Ishikawa (cell line): ENCODE measurements around the gene PDE8A.

Experiments used
- CEBPB ChIP-seq: IDR thresholded peaks from 2 replicates; pipeline ENCODE4 v1.6.1; 2012
- CREB1 ChIP-seq: IDR thresholded peaks from 2 replicates; pipeline ENCODE4 v1.6.1; 2012; ENCODE audit warnings: low read depth
- EGR1 ChIP-seq: IDR thresholded peaks from 2 replicates; pipeline ENCODE4 v1.6.1; 2012
- EP300 ChIP-seq: IDR thresholded peaks from 2 replicates; pipeline ENCODE4 v1.6.1; 2012; ENCODE audit warnings: borderline replicate concordance
- NFIC ChIP-seq: IDR thresholded peaks from 2 replicates; pipeline ENCODE4 v1.6.1; 2012
- RAD21 ChIP-seq: IDR thresholded peaks from 2 replicates; pipeline ENCODE4 v1.6.1; 2012; ENCODE audit warnings: low read depth
- YY1 ChIP-seq: IDR thresholded peaks from 2 replicates; pipeline ENCODE4 v1.6.1; 2012; ENCODE audit warnings: low read depth
- TF ChIP-seq, protein P1 (sequence below): IDR thresholded peaks from 2 replicates; pipeline ENCODE4 v1.6.1; 2012; ENCODE audit warnings: low read depth, mild to moderate bottlenecking

GRCh38 chr15:85118173-85118572 is 136.5 kb downstream of the PDE8A start:
- TF ChIP-seq CREB1 (no peak), YY1 (no peak), NFIC (no peak), EGR1 (no peak), EP300 (no peak), RAD21 (no peak), CEBPB (no peak)
- TF ChIP-seq, protein P1, sequence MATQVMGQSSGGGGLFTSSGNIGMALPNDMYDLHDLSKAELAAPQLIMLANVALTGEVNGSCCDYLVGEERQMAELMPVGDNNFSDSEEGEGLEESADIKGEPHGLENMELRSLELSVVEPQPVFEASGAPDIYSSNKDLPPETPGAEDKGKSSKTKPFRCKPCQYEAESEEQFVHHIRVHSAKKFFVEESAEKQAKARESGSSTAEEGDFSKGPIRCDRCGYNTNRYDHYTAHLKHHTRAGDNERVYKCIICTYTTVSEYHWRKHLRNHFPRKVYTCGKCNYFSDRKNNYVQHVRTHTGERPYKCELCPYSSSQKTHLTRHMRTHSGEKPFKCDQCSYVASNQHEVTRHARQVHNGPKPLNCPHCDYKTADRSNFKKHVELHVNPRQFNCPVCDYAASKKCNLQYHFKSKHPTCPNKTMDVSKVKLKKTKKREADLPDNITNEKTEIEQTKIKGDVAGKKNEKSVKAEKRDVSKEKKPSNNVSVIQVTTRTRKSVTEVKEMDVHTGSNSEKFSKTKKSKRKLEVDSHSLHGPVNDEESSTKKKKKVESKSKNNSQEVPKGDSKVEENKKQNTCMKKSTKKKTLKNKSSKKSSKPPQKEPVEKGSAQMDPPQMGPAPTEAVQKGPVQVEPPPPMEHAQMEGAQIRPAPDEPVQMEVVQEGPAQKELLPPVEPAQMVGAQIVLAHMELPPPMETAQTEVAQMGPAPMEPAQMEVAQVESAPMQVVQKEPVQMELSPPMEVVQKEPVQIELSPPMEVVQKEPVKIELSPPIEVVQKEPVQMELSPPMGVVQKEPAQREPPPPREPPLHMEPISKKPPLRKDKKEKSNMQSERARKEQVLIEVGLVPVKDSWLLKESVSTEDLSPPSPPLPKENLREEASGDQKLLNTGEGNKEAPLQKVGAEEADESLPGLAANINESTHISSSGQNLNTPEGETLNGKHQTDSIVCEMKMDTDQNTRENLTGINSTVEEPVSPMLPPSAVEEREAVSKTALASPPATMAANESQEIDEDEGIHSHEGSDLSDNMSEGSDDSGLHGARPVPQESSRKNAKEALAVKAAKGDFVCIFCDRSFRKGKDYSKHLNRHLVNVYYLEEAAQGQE, result no peak
